Erythroblast (primary cell): Measurements from ENCODE around the gene NOD1.

Source experiments
- GATA1 ChIP-seq: IDR thresholded peaks from 2 replicates; pipeline ENCODE4 v1.6.1; 2011; ENCODE audit warnings: low read depth, mild to moderate bottlenecking, control low read depth, low read length, moderate library complexity
- POLR2A ChIP-seq: IDR thresholded peaks from 2 replicates; pipeline ENCODE4 v1.6.1; 2011; ENCODE audit warnings: mild to moderate bottlenecking, low read length

GRCh38 chr7:30474893-30475292 is 3.7 kb downstream of the NOD1 start:
- no peak for TF ChIP-seq POLR2A
- TF ChIP-seq GATA1, result no peak
